GF-D8 (cell line): ENCODE results near the gene HHATL.

ENCODE experiments used
- DNase-seq: peaks from one replicate; lab custom pipeline; 2025; lab: John Stamatoyannopoulos, UW

Gene HHATL

GRCh38 chr3:42698216-42698910 lies 4.2 kb downstream of the HHATL start:
- DNase-seq, result no peak

DNA sequence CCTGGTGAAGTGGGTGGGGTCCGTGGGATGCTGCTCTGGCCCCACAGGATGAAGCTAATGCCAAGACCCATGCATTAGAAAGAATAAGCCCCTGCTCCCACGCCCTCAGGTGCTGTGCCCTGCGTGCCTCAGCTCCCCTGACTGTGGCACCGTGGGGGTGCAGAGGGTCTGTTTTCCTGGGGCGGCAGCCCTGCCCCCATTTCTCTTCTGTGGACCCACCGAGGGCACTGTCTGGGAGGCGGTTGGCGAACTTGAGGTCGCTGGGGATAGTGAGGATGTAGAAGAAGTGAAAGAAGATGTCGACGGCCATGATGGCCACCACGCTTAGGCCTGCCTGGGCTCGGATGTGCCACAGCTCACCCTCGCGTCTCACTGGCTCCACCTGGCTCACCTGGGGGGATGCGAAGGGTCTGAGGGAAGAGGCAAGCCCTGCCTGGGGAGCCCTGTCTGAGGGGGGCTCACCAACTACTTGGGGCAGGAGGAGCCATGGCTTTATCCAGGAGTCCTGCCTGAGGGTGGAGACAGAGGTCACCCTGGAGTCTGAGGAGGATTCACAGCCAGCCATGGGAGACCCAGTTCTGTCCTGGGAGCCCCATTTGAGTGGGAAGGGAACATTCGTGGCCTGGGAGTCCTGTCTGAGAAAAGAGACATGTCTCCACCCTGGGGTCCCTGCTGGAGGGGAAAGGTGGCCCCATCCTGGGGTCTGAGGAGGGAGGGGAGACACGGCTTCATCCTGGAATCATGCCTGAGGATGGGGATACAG lies 5.1 kb downstream of the HHATL start:
- DNase-seq, result no peak

DNA sequence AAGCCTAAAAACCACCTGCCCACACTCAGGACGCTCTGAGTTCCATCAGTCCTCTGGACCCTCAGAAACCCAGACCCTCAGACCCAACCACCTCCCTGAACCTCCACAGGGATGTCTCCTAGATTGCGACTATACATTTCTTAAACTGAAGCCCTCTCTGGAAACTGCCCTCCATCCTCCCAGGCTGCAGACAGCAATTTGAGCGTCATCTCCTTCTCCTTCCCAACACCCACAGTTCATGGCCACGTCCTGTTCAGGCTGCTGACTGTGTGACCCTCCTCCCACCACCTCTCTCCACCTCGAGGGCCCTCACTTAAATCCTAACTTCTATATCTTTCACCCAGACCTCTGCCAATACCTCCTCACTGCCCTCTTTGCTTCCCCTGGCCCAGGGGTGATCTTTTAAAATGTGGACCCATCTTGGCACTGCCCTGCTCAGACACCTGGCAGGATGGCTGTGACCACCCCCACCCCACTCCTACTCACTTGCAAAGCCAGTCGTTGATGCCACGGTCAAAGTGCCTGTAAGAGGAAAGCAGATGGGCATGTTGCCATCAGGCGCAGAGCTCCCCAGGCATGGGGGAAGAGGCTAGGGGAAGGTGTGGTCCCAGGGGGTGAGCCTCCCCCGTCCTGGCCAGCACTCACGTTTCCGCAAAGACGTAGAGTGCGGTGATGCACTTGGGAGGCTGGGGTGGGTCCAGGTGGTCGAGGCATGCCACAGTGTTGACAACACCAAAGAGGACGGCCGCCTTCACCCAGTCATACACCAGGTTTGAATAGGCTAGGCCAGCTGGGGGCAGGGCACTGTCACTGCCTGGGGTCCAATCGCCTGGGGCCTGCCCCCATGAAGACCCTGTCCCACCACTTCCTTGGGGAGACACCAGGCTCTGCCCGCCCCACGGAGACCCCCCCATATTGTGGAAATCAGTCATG lies 6.0 kb downstream of the HHATL start:
- DNase-seq, result no peak

GRCh38 chr3:42694366-42694765 lies 8.2 kb downstream of the HHATL start:
- DNase-seq, result no peak

DNA sequence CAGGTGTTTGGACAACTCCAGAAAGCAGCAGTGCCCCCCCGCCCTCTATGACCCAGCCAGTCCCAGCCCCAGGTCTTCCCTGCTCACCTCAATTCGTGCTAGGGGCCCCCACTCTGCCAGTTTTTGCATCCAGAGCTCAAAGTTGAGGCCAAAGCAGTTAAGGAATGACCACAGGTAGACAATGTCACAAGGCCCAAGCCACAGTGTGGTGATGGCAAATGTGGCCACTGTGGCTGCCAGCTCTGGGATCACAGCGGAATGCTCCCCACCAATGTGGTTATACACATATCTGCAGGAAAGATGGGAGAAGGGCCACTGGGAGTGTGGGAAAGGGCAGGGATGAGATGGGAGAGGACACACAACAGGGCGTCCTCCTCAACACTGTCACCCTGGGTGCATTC lies 9.1 kb downstream of the HHATL start:
- no peak for DNase-seq

DNA sequence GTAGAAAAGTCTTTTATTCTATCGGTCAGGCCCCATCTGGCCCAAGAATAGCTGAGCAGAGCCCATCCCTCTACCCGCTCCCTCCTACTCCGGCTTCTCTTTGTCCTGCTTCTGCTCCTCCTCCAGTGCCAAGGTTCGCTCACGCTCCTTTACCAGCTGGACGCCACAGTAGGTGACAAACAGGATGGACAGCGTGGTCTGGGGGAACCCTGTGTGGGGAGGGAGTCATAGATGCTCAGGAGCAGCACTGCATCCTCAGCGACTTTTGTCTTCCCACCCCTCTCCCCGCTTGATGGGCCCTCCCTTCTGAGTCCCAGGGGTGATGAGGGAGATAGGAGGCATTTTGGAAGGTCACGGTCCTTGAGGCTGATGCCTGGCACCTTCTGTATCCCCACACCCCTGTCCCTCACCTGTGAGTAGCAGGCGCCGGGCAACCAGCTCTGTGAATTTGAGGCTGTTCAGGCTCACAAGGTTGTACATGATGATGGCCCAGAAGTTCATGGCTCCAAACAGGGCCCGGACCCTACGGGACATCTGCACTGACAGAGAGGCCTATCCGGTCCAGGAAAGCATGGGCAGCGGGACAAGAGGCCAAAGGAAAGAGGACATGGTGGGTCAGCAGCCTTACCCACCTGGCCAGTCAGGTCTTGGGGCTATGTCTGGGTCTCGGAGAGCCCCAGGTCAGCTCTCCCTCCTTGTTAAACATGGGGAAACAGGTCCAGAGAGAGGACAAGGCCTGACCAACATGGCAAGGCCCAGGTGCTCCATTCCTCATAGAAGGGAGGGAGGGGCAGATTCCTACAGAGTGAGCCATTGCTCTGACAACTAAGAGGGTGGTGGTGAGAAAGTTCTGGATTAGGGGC lies 9.7 kb downstream of the HHATL start:
- no peak for DNase-seq

DNA sequence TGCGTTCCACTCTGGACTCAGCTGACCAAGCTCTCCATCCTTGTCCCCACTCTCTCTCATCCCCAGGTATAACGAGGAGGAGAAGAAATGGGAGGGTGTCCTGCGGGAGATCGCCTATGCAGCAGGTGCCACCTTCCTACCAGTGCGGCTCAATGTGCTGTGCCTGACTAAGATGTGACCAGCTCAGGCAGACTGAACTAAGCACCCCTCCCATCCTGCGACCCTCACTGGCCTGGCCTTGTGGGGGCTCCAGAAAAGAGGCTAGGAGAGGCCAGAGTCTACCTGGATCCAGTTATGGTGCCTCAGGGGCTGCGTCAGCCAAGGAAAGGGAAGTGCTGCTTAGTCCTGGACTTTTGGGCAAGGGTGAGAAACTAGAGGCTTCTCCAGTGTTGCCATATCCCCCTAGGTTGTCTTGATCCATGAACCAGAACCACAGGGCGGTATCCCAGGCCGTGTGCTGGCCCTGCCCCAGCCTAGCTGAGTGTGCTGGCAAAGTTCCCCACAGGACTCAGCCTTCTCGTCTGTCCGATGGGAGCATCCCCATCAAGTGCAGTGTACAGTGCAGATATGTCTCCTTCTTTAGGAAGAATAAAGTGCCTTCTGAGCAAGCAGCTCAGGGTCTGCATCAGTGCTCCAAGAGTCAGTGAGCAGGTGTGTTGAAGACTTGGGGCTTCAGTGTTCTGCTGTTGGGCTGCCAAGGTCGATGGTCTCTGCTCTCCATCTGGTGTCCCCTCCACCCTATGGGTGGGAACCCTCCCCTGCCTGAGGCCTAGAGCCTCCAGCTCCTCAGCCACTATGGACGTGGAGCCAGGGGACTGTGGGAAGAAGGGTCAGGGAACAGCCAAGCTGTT lies 10.6 kb downstream of the HHATL start:
- DNase-seq, result no peak

GRCh38 chr3:42690766-42691680 lies 11.6 kb downstream of the HHATL start:
- DNase-seq, result no peak

- DNase-seq, result no peak
These were observed 12.4 kb downstream of the HHATL start for GRCh38 chr3:42690191-42690590.

GRCh38 chr3:42689421-42690014 lies 13.1 kb downstream of the HHATL start:
- no peak for DNase-seq

- no peak for DNase-seq
These were observed 13.8 kb downstream of the HHATL start for GRCh38 chr3:42688487-42689420.

- no peak for DNase-seq
These were observed 14.6 kb downstream of the HHATL start for GRCh38 chr3:42688016-42688415.

GRCh38 chr3:42686832-42687650 lies 15.6 kb downstream of the HHATL start:
- no peak for DNase-seq

DNA sequence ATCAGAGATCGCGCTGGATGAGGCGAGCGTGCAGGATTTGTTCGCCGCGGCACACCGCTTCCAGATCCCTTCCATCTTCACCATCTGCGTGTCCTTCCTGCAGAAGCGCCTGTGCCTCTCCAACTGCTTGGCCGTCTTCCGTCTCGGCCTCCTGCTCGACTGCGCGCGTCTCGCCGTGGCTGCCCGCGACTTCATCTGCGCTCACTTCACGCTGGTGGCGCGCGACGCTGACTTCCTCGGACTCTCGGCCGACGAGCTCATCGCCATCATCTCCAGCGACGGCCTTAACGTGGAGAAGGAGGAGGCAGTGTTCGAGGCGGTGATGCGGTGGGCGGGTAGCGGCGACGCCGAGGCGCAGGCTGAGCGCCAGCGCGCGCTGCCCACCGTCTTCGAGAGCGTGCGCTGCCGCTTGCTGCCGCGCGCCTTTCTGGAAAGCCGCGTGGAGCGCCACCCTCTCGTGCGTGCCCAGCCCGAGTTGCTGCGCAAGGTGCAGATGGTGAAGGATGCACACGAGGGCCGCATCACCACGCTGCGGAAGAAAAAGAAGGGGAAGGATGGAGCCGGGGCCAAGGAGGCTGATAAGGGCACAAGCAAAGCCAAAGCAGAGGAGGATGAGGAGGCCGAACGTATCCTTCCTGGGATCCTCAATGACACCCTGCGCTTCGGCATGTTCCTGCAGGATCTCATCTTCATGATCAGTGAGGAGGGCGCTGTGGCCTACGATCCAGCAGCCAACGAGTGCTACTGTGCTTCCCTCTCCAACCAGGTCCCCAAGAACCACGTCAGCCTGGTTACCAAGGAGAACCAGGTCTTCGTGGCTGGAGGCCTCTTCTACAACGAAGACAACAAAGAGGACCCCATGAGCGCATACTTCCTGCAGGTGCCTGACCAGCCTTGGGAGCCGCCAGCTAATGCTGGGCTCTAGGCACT lies 16.4 kb downstream of the HHATL start:
- DNase-seq, result no peak

GRCh38 chr3:42685363-42685881 lies 17.2 kb downstream of the HHATL start, which contains the start of gene KLHL40:
Gene KLHL40, plus strand, starts transcription at chr3:42685537. Its CDS starts 82 bp downstream, at chr3:42685619.
- DNase-seq, result no peak
